Neural progenitor cell (in vitro differentiated cells): ENCODE results near the gene DISC1. TPM values are rescaled to one million over a fixed set of nuclear protein-coding genes. Genes with fewer than 3 reads are reported as not detected.

ENCODE experiments used
- DNase-seq: peaks from one replicate; pipeline ENCODE4 v3.0.0-alpha.2; 2016; ENCODE audit warnings: low spot score
- H2AFZ ChIP-seq: fragments of 200-600 bp; sonication (generic); replicated peaks from 2 replicates; pipeline ENCODE4 v1.6.1; 2016; ENCODE audit warnings: antibody characterized with exemption
- H3F3A ChIP-seq: fragments of 200-600 bp; sonication (generic); 2 replicates; pipeline ENCODE4 v1.6.1; 2016; ENCODE audit warnings: antibody characterized with exemption, low read depth
- H3K27ac ChIP-seq: fragments of 200-600 bp; sonication (generic); 2 replicates; pipeline ENCODE4 v1.5.1; 2016; ENCODE audit warnings: mild to moderate bottlenecking
- H3K27me3 ChIP-seq: fragments of 200-600 bp; sonication (generic); 2 replicates; pipeline ENCODE4 v1.6.1; 2016; ENCODE audit warnings: mild to moderate bottlenecking, moderate library complexity
- H3K36me3 ChIP-seq: fragments of 200-600 bp; sonication (generic); 2 replicates; pipeline ENCODE4 v1.5.1; 2016
- H3K4me1 ChIP-seq: fragments of 200-600 bp; sonication (generic); 2 replicates; pipeline ENCODE4 v1.6.1; 2016; ENCODE audit warnings: mixed run types
- H3K4me2 ChIP-seq: fragments of 200-600 bp; sonication (generic); 2 replicates; pipeline ENCODE4 v1.6.1; 2016
- H3K4me3 ChIP-seq: fragments of 200-600 bp; sonication (generic); 2 replicates; pipeline ENCODE4 v1.5.1; 2016
- H3K79me2 ChIP-seq: fragments of 200-600 bp; sonication (generic); 2 replicates; pipeline ENCODE4 v1.6.1; 2016; ENCODE audit warnings: low read depth
- H3K9ac ChIP-seq: fragments of 200-600 bp; sonication (generic); 2 replicates; pipeline ENCODE4 v1.6.1; 2016
- H3K9me3 ChIP-seq: fragments of 200-600 bp; sonication (generic); 2 replicates; pipeline ENCODE4 v1.5.1; 2016; ENCODE audit warnings: low read depth
- H4K20me1 ChIP-seq: fragments of 200-600 bp; sonication (generic); 2 replicates; pipeline ENCODE4 v1.6.1; 2016; ENCODE audit warnings: low read depth
- H3K27ac Mint-ChIP-seq: 3 replicates; pipeline ENCODE4 v1.8.0; 2021; ENCODE audit warnings: mixed read lengths
- H3K27me3 Mint-ChIP-seq: 2 replicates; pipeline ENCODE4 v1.8.0; 2022; ENCODE audit warnings: low read depth, mild to moderate bottlenecking, inconsistent platforms, moderate library complexity, mixed read lengths; ENCODE audit not compliant: insufficient read depth
- H3K36me3 Mint-ChIP-seq: 3 replicates; pipeline ENCODE4 v1.8.0; 2021; ENCODE audit warnings: mixed read lengths
- H3K4me1 Mint-ChIP-seq: 3 replicates; pipeline ENCODE4 v1.8.0; 2021; ENCODE audit warnings: mixed read lengths
- H3K4me3 Mint-ChIP-seq: 3 replicates; pipeline ENCODE4 v1.8.0; 2021; ENCODE audit warnings: mild to moderate bottlenecking, moderate library complexity, mixed read lengths
- H3K9me3 Mint-ChIP-seq: 3 replicates; pipeline ENCODE4 v1.8.0; 2020; ENCODE audit warnings: mixed read lengths
- CTCF ChIP-seq: fragments of 200-600 bp; sonication (generic); IDR thresholded peaks from 2 replicates; pipeline ENCODE4 v1.5.1; 2017; ENCODE audit warnings: antibody characterized with exemption, mild to moderate bottlenecking
- EZH2 ChIP-seq: fragments of 200-600 bp; sonication (generic); IDR thresholded peaks from 2 replicates; pipeline ENCODE4 v1.6.1; 2017; ENCODE audit warnings: antibody characterized with exemption, mild to moderate bottlenecking, moderate library complexity
- EZH2phosphoT487 ChIP-seq: fragments of 200-600 bp; sonication (generic); IDR thresholded peaks from 2 replicates; pipeline ENCODE4 v1.6.1; 2017; ENCODE audit warnings: antibody characterized with exemption
- total RNA-seq: library from RNA; depleted of rRNA; stranded (reverse); fragments of >200 nt; gene quantifications from 2 replicates; pipeline ENCODE4 v1.2.3, GENCODE V29; 2015; ENCODE audit warnings: low replicate concordance

Gene DISC1
- total RNA-seq, 1 donor from 2014 or later: 1.8 TPM

- Histone ChIP-seq H3K4me1 (no peaks in the 10 kb centered on the region), H3K27me3 (no peaks in the 10 kb centered on the region), H3K9ac (no peak overlapping the region), H3K9me3 (no peaks in the 10 kb centered on the region), H3K27ac (no peak overlapping the region), H3F3A (no peaks in the 10 kb centered on the region), H3K4me2 (no peak overlapping the region), H3K36me3 (no peaks in the 10 kb centered on the region), H3K79me2 (no peaks in the 10 kb centered on the region), H4K20me1 (no peaks in the 10 kb centered on the region), H2AFZ (no peak overlapping the region), H3K4me3 (no peak overlapping the region)
- Mint-ChIP-seq H3K36me3 (no peaks in the 10 kb centered on the region), H3K9me3 (no peaks in the 10 kb centered on the region), H3K4me1 (no peaks in the 10 kb centered on the region), H3K4me3 (no peak overlapping the region), H3K27ac (no peak overlapping the region), H3K27me3 (peaks cover 3% of the 10 kb centered on the region)
- no peak for DNase-seq
- no peak for TF ChIP-seq EZH2phosphoT487
Observed at GRCh38 chr1:231841616-231842344, 215.2 kb downstream of the DISC1 start.

- Histone ChIP-seq H3K4me1 (no peaks in the 10 kb centered on the region), H3K27ac (no peak overlapping the region), H3K4me2 (no peak overlapping the region), H3K9ac (no peak overlapping the region), H3K79me2 (no peaks in the 10 kb centered on the region), H4K20me1 (no peaks in the 10 kb centered on the region), H3F3A (no peaks in the 10 kb centered on the region), H3K4me3 (no peak overlapping the region), H3K36me3 (no peaks in the 10 kb centered on the region), H3K27me3 (no peaks in the 10 kb centered on the region), H3K9me3 (no peaks in the 10 kb centered on the region), H2AFZ (no peak overlapping the region)
- Mint-ChIP-seq H3K36me3 (no peaks in the 10 kb centered on the region), H3K27ac (no peak overlapping the region), H3K9me3 (no peaks in the 10 kb centered on the region), H3K27me3 (peaks cover 3% of the 10 kb centered on the region), H3K4me3 (no peak overlapping the region), H3K4me1 (no peaks in the 10 kb centered on the region)
- DNase-seq: no peak
- TF ChIP-seq EZH2phosphoT487: no peak
- TF ChIP-seq CTCF: no peak
- TF ChIP-seq EZH2: no peak
Observed at GRCh38 chr1:231842441-231842840, 215.9 kb downstream of the DISC1 start.

- no peak overlapping the region for H3K27ac ChIP-seq
Observed at GRCh38 chr1:231844986-231845502, 218.5 kb downstream of the DISC1 start.

More at GRCh38 chr1:231844986-231845502, 218.5 kb downstream of the DISC1 start:
- Mint-ChIP-seq H3K4me3 (no peak overlapping the region), H3K9me3 (no peaks in the 10 kb centered on the region), H3K36me3 (no peaks in the 10 kb centered on the region), H3K27ac (no peak overlapping the region), H3K27me3 (peaks cover 3% of the 10 kb centered on the region), H3K4me1 (no peaks in the 10 kb centered on the region)
- TF ChIP-seq EZH2phosphoT487 (no peak), CTCF (no peak), EZH2 (no peak)
- Histone ChIP-seq H3F3A (no peaks in the 10 kb centered on the region), H3K9me3 (no peaks in the 10 kb centered on the region), H3K4me2 (no peak overlapping the region), H3K4me3 (no peak overlapping the region), H2AFZ (no peak overlapping the region), H3K27me3 (no peaks in the 10 kb centered on the region), H3K9ac (no peak overlapping the region), H3K36me3 (no peaks in the 10 kb centered on the region), H3K4me1 (no peaks in the 10 kb centered on the region), H4K20me1 (no peaks in the 10 kb centered on the region), H3K79me2 (no peaks in the 10 kb centered on the region)
- DNase-seq: no peak
